Activated T-cell treated with anti-CD3 and anti-CD28 coated beads, Interleukin-2, amount 50 U/mL, for 72 hours (primary cell): ENCODE data around the gene CTSO. TPM values are rescaled to one million over a fixed set of nuclear protein-coding genes. Genes with fewer than 3 reads are reported as not detected.
"Not testable (repeated sequence)": the region's sequence is repeated elsewhere in the genome, so short reads cannot be mapped to it uniquely, and the experiment has no call there.

Source experiments
- ATAC-seq, 2 donors: fragments of 150-1000 bp; cut with Tn5 transposase; replicated peaks in 1 of 2; 2 replicates each; pipeline ENCODE4 v1.10.0; 2021; ENCODE audit warnings: moderate library complexity in 2 of 2, mild to moderate bottlenecking in 1 of 2
- DNase-seq, 2 donors: peaks; one replicate each; pipeline ENCODE4 v3.0.0; 2021 to 2022; ENCODE audit warnings: mixed read lengths in 1 of 2
- H3K27ac Mint-ChIP-seq: one replicate; pipeline ENCODE4 v1.8.0; 2022; ENCODE audit warnings: mild to moderate bottlenecking, moderate library complexity, mixed read lengths
- H3K27me3 Mint-ChIP-seq: one replicate; pipeline ENCODE4 v1.8.0; 2022; ENCODE audit warnings: low read depth, mixed read lengths
- H3K36me3 Mint-ChIP-seq, 2 donors: one replicate each; pipeline ENCODE4 v1.8.0; 2022; ENCODE audit warnings: mixed read lengths in 2 of 2, mild to moderate bottlenecking in 1 of 2; ENCODE audit not compliant: insufficient read depth in 2 of 2
- H3K4me1 Mint-ChIP-seq: one replicate; pipeline ENCODE4 v1.8.0; 2022; ENCODE audit warnings: low read depth, mixed read lengths
- H3K4me3 Mint-ChIP-seq, 2 donors: one replicate each; pipeline ENCODE4 v1.8.0; 2022; ENCODE audit warnings: mild to moderate bottlenecking in 2 of 2, mixed read lengths in 2 of 2, moderate library complexity in 2 of 2
- H3K9me3 Mint-ChIP-seq, 2 donors: one replicate each; pipeline ENCODE4 v1.8.0; 2022; ENCODE audit warnings: mixed read lengths in 2 of 2
- total RNA-seq, 2 donors: library from RNA; stranded (reverse); gene quantifications; one replicate each; pipeline ENCODE4 v1.2.3, GENCODE V29; 2022

CTSO gene
- total RNA-seq, 2 donors from 2014 or later = 3.6 to 5.1 TPM

- no peaks in the 10 kb centered on the region for H3K9me3 Mint-ChIP-seq
- no peak overlapping the region for H3K27ac Mint-ChIP-seq
- H3K27me3 Mint-ChIP-seq = no peaks in the 10 kb centered on the region
- no peak for ATAC-seq
- peaks cover 5% of the 10 kb centered on the region for H3K4me1 Mint-ChIP-seq
- H3K36me3 Mint-ChIP-seq = no peaks in the 10 kb centered on the region
- H3K4me3 Mint-ChIP-seq = no peak overlapping the region
- no peak for DNase-seq
These were observed 7.2 kb downstream of the CTSO start for GRCh38 chr4:155946486-155946885.

GRCh38 chr4:155944516-155944915, 9.2 kb downstream of the CTSO start:
- Mint-ChIP-seq H3K4me3 (no peak overlapping the region), H3K36me3 (no peaks in the 10 kb centered on the region), H3K27ac (no peak overlapping the region), H3K27me3 (no peaks in the 10 kb centered on the region), H3K4me1 (peaks cover 5% of the 10 kb centered on the region), H3K9me3 (no peaks in the 10 kb centered on the region)
- DNase-seq = no peak
- no peak for ATAC-seq

- Mint-ChIP-seq H3K9me3 (no peaks in the 10 kb centered on the region), H3K4me3 (no peak overlapping the region), H3K36me3 (no peaks in the 10 kb centered on the region), H3K27ac (no peak overlapping the region), H3K4me1 (peaks cover 1% of the 10 kb centered on the region), H3K27me3 (no peaks in the 10 kb centered on the region)
- no peak for ATAC-seq
- DNase-seq = no peak
These were observed 9.9 kb downstream of the CTSO start for GRCh38 chr4:155943605-155944291.

- no peaks in the 10 kb centered on the region for H3K9me3 Mint-ChIP-seq
- ATAC-seq = no peak
- H3K4me3 Mint-ChIP-seq = no peak overlapping the region
- no peaks in the 10 kb centered on the region for H3K4me1 Mint-ChIP-seq
- H3K36me3 Mint-ChIP-seq = no peaks in the 10 kb centered on the region
- DNase-seq = no peak
- H3K27ac Mint-ChIP-seq = no peak overlapping the region
- H3K27me3 Mint-ChIP-seq = no peaks in the 10 kb centered on the region
These were observed 11.8 kb downstream of the CTSO start for GRCh38 chr4:155941820-155942219.

GRCh38 chr4:155941085-155941790, 12.4 kb downstream of the CTSO start:
- no peaks in the 10 kb centered on the region for H3K4me1 Mint-ChIP-seq
- no peak overlapping the region for H3K27ac Mint-ChIP-seq

GRCh38 chr4:155935389-155935986, 18.2 kb downstream of the CTSO start:
- ATAC-seq = no peak
- no peak overlapping the region for H3K27ac Mint-ChIP-seq
- H3K4me3 Mint-ChIP-seq = no peak overlapping the region
- H3K27me3 Mint-ChIP-seq = no peaks in the 10 kb centered on the region
- no peak for DNase-seq
- H3K9me3 Mint-ChIP-seq = peaks cover 2% of the 10 kb centered on the region in 2 donors
- no peaks in the 10 kb centered on the region for H3K4me1 Mint-ChIP-seq
- peaks cover 2 to 6% of the 10 kb centered on the region in 2 donors for H3K36me3 Mint-ChIP-seq

More at GRCh38 chr4:155941085-155941790, 12.4 kb downstream of the CTSO start:
- ATAC-seq (no peak), DNase-seq (no peak)
- H3K4me3 Mint-ChIP-seq = no peak overlapping the region
- peaks cover 0 to 3% of the 10 kb centered on the region in 2 donors for H3K36me3 Mint-ChIP-seq
- no peaks in the 10 kb centered on the region for H3K9me3 Mint-ChIP-seq
- no peaks in the 10 kb centered on the region for H3K27me3 Mint-ChIP-seq

GRCh38 chr4:155934634-155935033, 19.0 kb downstream of the CTSO start:
- ATAC-seq, H3K4me1 Mint-ChIP-seq, H3K9me3 Mint-ChIP-seq, H3K4me3 Mint-ChIP-seq, DNase-seq, H3K27ac Mint-ChIP-seq, H3K27me3 Mint-ChIP-seq: not testable (repeated sequence)
- peaks cover 2 to 11% of the 10 kb centered on the region in 2 donors for H3K36me3 Mint-ChIP-seq

GRCh38 chr4:155931634-155932033, 22.0 kb downstream of the CTSO start:
- H3K27ac Mint-ChIP-seq = no peak overlapping the region
- peaks cover 2 to 4% of the 10 kb centered on the region in 2 donors for H3K9me3 Mint-ChIP-seq
- DNase-seq = no peak
- H3K4me3 Mint-ChIP-seq = no peak overlapping the region
- H3K36me3 Mint-ChIP-seq = peaks cover 4 to 12% of the 10 kb centered on the region in 2 donors
- H3K27me3 Mint-ChIP-seq = no peaks in the 10 kb centered on the region
- no peak for ATAC-seq
- H3K4me1 Mint-ChIP-seq = no peaks in the 10 kb centered on the region

- peaks cover 2 to 4% of the 10 kb centered on the region in 2 donors for H3K9me3 Mint-ChIP-seq
- no peaks in the 10 kb centered on the region for H3K27me3 Mint-ChIP-seq
- no peak overlapping the region for H3K27ac Mint-ChIP-seq
- H3K36me3 Mint-ChIP-seq = peaks cover 4 to 9% of the 10 kb centered on the region in 2 donors
- H3K4me3 Mint-ChIP-seq = no peak overlapping the region
- ATAC-seq (no peak), DNase-seq (no peak)
- H3K4me1 Mint-ChIP-seq = no peaks in the 10 kb centered on the region
These were observed 23.3 kb downstream of the CTSO start for GRCh38 chr4:155930330-155930729.

- H3K27ac Mint-ChIP-seq = no peak overlapping the region
- no peak for DNase-seq
- H3K9me3 Mint-ChIP-seq = peaks cover 2 to 4% of the 10 kb centered on the region in 2 donors
- H3K27me3 Mint-ChIP-seq = no peaks in the 10 kb centered on the region
- peaks cover 5 to 9% of the 10 kb centered on the region in 2 donors for H3K36me3 Mint-ChIP-seq
- no peak overlapping the region for H3K4me3 Mint-ChIP-seq
- H3K4me1 Mint-ChIP-seq = no peaks in the 10 kb centered on the region
- ATAC-seq = no peak
These were observed 23.8 kb downstream of the CTSO start for GRCh38 chr4:155929833-155930232.

GRCh38 chr4:155924637-155925036, 29.0 kb downstream of the CTSO start:
- Mint-ChIP-seq H3K4me3 (no peak overlapping the region), H3K36me3 (peaks cover 2 to 6% of the 10 kb centered on the region in 2 donors), H3K9me3 (peaks cover 0 to 5% of the 10 kb centered on the region in 2 donors), H3K27me3 (no peaks in the 10 kb centered on the region), H3K4me1 (no peaks in the 10 kb centered on the region), H3K27ac (no peak overlapping the region)
- no peak for ATAC-seq
- no peak for DNase-seq

- H3K27me3 Mint-ChIP-seq = no peaks in the 10 kb centered on the region
- H3K9me3 Mint-ChIP-seq = peaks cover 0 to 5% of the 10 kb centered on the region in 2 donors
- H3K27ac Mint-ChIP-seq = no peak overlapping the region
- ATAC-seq (no peak), DNase-seq (no peak)
- H3K4me1 Mint-ChIP-seq = no peaks in the 10 kb centered on the region
- no peak overlapping the region for H3K4me3 Mint-ChIP-seq
- H3K36me3 Mint-ChIP-seq = peaks cover 0 to 4% of the 10 kb centered on the region in 2 donors
These were observed 32.1 kb downstream of the CTSO start for GRCh38 chr4:155921597-155921996.

GRCh38 chr4:155914782-155915181, 38.9 kb downstream of the CTSO start:
- Mint-ChIP-seq H3K27me3 (peaks cover 14% of the 10 kb centered on the region), H3K4me1 (no peaks in the 10 kb centered on the region), H3K27ac (no peak overlapping the region), H3K36me3 (no peaks in the 10 kb centered on the region), H3K9me3 (no peaks in the 10 kb centered on the region), H3K4me3 (no peak overlapping the region)
- ATAC-seq (no peak), DNase-seq (no peak)
